Glomerular endothelial cell (primary cell): Measurements from ENCODE around the gene RASAL2. TPM values are rescaled to one million over a fixed set of nuclear protein-coding genes. Genes with fewer than 3 reads are reported as not detected.
A peak's percentile ranks its signal among the peaks of the same experiment; 100 is the strongest.
"Not testable (repeated sequence)": the region's sequence is repeated elsewhere in the genome, so short reads cannot be mapped to it uniquely, and the experiment has no call there.

Source experiments
- DNase-seq: peaks from one replicate; pipeline ENCODE4 v3.0.0-alpha.2; 2011; ENCODE audit warnings: low read depth, low spot score; ENCODE audit errors: extremely low read depth
- total RNA-seq: library from RNA; depleted of rRNA; stranded (reverse); fragments of >200 nt; gene quantifications from 2 replicates; pipeline ENCODE4 v1.2.3, GENCODE V29; 2015

The RASAL2 gene
- total RNA-seq, 1 donor from 2014 or later = 35.9 TPM

DNA sequence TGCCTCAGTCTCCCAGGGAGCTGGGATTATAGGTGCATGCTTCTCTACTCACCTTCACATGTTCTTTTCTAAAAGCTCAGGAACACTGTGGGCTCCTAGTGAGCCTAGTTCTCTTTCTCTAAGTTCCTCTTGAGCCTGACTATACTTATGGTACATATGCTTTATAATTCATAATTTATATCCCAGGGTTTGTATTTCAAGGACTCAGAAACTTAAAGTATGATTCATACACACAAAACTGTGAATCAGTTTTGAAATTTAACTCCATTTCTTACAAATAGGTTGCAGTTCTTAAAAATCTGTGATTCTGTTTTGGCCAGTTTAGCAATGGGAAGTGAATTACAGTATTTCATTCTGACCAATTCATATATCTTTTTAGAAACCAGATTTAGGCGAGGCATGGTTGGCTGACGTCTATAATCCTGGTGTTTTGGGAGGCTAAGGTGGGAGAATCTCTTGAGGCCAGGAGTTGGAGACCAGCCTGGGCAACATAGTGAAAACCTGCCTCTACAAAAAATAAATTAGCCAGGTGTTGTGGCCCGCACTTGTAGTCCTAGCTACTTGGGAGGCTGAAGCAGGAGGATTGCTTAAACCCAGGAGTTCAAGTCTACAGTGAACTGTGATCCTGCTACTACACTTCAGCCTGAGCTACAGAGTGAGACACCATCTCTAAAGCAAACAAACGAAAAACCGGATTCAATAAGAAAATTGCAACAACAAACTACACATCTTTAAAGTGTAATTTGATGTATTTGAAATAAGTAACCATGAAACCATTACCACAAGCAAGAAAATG is 15.6 kb downstream of the RASAL2 start:
- no peak for DNase-seq

DNA sequence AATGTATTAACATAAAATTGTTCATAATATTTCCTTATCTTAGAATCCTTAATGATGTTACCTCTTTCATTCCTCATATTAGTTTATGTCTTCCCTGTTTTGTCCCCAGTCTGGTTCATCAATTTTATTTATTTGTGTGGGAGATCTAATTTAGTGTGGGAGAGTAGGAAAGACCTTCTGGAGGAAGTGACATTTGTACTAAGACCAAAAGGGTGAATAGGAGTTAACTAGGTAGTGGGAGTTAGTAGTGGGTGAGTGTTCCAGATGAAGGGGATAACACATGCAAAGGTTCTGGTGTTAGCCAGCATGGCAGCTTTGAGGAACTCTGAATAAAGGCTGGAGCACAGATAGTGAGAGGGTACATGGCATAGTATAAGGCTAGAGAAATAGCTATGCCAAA is 21.4 kb downstream of the RASAL2 start:
- DNase-seq = no peak

DNA sequence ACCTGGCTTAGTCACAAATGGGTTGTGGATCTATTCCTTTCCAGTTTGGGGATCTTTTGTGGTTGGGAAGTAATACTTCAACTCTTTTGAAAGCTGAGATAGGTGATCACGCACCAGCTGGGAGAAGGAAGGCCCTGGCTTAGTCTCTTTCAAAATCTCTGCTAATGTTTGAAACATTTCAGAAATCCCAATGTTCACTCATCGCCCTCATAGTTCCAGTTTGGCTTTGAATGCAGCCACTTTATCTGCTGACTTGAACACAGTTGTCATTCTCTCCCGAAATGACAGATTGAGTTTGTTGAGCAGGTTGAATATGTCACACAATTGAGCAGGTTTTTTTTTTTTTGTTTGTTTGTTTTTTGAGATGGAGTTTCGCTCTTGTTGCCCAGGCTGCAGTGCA is 24.6 kb downstream of the RASAL2 start:
- no peak for DNase-seq

DNA sequence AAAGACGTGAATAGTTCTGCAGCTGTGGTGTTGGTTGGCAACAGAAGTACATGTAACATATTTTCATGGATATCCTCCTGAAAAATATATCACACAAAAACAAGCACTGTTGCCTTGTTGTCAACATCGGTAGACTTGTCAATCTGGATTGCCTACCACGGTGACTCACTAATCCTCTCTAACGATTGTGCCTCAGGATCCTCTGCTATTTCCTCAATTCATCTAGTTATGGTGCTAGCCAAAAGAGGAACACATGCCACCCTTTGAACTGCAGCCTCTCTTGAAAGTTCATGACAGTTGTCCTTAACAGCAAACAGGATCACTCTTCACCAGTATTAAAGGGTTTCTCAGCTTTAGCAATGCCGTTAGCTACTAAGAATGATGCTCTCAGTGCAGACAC is 25.7 kb downstream of the RASAL2 start:
- no peak for DNase-seq

DNA sequence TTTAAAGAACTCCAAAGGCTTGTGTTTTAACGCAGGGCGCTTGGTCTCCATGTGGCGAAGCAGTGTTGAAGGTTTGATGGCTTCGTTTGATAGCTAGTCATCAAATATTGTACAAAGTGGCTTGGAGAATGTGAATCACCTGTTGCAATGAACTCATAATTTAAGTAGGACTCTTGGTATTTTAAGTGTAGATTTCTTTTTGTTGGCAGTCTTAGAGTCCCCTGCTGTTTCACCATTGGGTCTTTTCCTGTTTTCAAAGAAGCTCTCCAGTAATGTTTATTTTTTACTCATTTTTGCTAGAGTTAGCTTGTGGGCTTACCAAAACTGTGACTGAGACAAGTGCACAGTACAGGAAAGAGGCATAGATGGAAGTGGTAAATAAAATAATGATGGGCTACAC is 26.2 kb downstream of the RASAL2 start:
- no peak for DNase-seq

DNA sequence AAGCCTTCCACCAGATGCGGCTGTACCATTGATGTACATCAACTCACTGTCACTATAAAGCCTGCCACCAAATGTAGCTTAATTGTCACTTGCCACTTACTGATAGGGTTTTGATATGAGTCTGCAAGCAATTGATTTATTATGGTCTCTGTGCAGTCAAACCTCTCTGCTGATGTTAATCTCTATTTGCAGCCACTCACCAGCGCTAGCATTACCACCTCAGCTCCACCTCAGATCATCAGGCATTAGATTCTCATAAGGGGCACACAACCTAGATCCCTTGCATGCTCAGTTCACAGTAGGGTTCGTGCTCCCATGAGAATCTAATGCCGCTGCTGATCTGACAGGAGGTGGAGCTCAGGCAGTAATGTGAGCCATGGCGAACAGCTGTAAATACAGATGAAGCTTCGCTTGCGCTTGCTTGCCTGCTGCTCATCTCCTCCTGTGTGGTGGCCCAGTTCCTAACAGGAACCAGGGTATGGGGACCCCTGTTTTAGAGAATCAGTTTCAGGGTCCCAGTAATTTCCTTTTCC is 26.7 kb downstream of the RASAL2 start:
- DNase-seq = not testable (repeated sequence)

DNA sequence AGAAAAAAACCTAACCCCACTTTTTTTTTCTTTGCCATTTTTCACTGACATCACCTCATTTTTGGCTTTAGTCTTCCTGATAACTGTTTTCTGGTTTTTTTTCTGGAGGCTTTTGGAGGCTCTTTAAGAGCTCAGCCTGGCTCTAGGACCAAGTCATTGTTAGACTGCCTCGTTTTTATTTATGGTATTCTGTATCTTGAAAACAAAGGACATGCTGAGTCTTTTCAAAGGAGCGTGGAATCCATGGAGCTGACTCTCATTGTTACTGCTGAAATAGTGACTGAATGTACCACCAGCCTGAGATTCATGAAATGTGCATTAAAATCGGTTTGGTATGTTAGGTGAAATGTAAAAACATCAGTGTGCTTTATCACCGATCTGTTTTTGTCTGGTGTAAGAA is 28.0 kb downstream of the RASAL2 start:
- no peak for DNase-seq

DNA sequence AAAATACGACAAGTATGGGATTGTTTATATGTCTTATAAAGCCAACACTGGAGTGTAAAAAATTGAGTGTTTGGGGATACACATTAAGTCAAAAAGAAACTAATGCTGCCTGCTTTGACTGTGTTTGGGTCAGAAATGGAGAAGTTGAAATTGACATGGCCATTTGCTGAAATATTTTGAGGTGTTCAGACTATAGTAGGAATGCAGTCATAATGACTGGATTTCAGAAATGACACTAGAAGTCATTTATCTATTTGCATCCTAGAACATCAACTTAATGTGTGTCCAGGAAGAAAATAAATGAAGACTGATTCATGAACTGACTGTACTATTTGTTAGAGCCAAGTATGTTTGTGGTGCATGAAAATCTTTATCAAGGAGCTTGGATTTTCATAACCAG is 28.4 kb downstream of the RASAL2 start:
- no peak for DNase-seq

DNA sequence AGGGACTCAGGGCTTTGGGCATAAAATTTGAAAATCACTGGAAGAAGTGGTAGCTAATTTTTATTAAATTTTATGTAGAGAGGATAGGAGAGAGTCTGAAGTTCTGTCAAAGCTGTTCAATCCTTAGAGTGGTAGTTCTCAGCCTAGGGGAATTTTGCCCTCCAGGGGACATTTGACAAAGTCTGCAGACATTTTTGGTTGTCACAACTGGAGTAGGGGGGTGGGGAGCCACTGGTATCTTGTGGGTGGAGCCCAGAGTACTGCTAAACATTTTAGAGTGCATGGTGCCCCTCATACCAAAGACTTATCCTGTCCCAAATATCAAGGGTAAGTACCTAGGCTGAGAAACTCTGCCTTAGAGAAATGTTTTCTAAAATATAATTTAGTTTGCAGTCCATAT is 30.2 kb downstream of the RASAL2 start:
- no peak for DNase-seq

DNA sequence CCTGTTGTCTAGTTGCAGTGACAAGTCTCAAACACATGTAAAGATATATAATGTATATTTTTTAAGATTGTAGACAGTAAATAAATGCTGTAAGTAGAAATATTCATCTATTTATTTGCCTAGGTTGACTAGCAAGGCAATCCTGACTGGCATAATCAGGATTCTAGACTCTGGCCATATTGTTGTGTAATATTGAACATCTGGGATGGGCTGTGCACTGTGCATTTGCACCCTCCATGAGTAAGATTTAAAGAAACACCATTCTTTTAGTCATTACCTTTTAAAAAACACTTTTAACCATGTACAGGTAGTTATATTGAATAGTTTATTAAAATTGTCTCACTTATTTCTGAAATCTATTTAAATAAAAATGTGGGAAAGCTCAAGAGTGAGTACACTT is 32.4 kb downstream of the RASAL2 start:
- DNase-seq = no peak

DNA sequence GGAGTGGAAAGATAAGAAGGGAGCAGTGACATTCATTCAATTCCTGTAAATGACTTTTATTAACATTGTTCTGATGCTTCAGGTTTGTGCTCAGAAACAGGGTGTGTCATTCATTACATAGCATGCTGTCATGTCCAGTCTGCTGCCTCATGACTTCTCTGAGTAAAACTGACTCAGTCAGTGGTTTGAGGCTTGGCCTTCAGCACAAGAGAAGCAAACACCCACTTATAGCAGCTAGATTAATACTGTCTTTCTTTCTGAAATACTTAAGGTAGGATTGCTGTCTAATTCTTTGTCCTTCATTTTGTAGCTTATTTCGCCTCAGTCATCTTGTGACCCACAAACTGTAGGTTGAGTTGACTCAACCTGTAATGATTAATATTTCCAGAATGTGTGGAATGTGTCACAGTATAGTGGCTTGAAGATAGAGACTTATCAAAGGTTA is 32.9 kb downstream of the RASAL2 start:
- peak; percentile 27 for DNase-seq

DNA sequence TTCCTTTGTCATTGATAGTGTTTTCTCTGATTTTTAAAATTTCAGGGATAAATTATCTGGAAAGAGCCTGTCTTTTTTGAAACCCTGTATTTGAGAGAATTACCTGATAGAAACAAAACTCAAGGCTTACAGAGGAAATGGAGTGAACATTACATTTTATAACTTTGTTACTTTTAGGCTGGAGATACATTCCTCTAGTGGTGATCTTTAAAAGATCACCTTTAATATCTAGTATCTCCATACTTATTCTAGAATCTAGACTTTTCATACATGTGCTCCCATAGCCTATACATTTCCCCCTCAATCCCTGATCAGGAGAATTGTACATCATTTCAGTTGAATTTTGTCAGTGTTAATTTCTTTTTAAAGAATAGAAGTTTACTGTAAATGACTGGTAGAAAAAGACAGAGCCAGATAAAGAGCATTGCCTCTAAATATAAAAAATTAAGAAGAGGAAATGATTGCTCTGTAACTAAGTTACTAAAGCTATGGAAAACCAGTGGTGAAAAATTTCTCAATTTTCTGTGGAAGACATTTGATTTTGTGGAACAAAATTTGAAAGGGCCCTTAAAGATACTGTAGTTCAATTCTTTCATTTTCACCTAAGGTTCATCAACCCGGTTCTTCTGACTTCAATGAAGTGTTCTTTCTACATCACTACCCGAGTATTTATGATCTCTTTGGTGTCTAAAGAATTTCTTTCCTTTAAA is 33.7 kb downstream of the RASAL2 start:
- no peak for DNase-seq

DNA sequence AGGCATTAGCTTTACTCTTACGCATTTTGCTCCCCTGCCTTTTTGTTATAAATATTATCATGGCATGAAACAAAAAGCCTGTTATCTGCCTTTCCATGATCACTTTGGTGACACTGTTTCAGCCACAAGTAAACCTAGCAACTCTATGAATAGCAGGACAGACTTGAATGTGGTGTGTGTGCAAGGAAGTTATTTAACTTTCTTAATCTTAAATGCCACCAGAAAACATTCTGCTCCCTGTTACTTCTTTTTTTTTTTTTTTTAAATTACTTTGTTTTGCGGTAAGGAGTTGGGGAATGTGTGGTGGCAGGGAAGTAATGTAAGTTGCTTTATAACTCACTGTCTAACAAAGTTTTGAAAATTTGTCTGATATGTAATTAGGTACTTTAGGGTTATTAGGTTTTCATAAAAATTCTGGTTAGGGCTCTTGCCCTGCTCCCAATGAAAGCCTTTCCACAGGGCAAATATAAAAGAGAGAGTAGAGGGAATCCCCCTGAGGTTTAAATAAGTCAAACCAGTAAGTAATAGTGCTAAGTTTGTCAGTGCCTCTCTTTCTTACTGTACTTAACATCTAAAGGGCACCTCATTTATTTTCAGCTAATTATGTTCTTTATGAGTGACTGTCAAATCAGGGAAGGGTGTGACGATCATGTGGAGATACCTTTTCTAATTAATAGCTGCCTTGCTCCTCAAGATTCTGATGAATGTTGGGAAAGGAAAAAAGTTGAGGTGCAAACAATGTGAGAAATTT is 39.5 kb downstream of the RASAL2 start:
- no peak for DNase-seq

DNA sequence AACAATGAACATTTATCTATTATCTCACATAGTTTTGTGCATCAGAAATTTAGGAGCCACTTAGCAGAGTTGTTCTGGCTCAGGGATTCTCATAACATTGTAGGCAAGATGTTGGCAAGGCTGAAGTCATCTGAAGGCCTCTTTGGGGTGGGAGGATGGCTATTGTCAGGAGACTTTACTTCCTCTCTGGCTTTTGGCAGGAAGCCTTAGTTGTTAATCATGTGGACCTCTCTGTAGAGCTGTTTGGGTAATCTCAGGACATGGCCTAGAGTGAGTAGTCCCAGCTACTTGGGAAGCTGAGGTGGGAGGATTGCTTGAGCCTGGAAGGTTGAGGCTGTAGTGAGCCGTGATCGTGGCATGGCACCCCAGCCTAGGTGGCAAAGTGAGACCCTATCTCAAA is 40.2 kb downstream of the RASAL2 start:
- DNase-seq = peak; percentile 60

DNA sequence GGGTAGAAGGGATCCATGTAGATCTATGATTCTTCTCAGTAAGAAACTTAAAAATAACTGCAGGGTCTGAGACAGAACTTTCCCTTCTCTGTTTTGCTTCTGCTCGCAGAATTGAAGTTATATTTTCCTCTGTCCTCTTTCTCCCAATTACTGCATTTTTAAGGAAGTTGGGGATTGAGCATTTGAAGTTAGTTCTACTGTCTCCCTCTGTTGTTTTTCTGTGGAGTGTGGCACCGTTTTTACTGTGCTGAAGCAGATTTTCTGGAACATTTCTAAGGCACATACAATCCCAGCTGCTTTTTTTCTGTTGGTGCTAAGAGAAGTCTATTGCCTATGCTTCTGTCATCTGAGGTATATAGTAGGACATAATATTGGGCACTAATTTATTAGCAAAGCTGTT is 43.3 kb downstream of the RASAL2 start:
- DNase-seq = no peak

DNA sequence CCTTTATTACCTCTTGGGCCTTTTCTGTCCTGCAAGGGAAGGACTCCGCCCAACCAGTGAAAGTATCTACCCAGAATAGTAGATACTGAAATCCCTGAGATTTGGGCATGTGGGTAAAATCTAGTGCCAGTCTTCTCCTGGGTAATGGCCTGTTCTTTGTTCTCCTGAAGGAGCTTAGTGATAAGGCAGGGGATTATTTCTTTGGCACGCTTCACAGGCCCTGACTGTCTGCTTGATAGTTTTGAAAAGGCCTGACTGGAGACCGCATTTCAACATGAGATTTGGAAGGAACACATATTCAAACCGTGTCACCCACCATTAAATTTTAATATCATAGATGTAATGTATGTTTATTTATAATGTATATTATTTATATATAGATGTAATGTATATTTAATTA is 48.9 kb downstream of the RASAL2 start:
- DNase-seq = no peak

DNA sequence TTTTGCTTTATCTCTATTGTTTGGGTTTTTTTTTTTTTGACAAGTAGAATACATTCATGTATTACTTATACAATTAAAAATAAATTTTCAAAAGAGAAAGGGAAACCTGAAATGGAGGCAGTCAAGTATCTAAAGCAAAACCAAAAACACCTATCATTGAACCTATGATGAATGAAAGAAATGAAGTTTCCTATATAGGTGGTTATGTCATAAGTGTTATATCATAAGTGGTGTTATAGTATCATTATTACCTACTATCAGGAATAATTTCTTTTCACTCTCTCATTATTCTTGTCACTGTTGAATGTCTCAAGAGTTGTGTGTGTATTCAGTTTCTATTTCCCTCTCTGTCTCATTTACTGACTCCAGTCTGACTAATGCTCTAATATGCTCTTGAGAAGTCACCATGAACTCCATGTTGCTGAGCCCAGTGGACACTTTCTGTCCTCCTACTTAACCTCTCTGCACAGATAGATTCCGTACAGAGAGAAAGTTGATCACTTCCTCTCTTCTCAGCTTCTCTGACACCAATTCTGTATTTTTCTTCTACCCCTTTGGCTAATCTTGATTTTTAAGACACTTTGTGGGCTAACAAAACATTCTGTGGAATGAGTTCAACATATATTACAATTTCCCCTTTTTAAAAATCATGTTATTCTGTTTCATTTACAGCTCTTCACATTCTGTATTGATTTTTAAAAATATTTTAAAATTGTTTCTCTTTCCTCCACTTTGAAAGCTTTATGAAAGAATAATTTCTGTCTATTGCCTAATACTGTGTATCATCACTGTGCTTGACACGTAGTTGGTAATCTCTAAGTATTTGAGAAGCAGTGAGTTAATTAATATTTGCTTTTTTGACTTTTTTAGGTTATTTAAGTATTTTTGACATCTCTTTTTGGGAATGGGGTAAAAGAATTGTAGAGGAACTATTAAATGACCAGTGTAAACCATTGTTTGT is 50.1 kb downstream of the RASAL2 start:
- DNase-seq = no peak

DNA sequence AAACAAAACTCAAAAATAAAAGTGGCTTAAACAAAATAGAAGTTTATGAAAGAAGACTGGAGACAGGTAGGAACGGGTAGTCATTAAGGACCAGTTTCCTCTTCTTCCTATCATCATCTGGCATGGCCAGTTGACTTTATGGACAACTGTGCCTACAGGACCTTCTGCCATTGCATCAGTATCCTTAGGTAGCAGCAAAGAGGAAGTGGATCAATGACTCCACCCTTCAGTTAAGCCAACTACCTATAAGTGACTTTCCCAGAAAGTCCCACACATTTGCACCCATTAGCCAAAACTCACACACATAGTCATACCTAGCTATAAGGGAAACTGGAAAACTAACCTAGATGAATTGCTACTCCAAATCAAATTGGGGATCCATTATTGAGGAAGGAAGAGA is 51.7 kb downstream of the RASAL2 start:
- DNase-seq = no peak

DNA sequence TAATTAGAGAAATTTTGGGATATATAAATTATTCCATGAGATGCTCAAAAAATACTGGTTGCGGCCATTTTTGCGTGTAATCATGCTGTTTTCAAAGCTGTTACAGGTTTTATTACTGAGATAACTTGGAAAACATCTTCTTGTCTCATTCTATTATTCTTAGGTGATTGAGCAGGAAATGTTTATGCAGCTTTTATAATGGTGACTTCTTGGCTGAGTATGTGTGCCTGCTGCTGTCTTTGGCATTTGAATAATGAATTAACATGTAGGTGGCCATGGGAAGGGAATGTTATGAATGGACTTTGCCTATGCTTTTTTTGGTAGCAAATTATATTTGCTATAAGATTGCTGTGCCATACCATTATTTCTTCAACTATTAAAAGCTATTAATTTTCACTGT is 52.5 kb downstream of the RASAL2 start:
- no peak for DNase-seq

DNA sequence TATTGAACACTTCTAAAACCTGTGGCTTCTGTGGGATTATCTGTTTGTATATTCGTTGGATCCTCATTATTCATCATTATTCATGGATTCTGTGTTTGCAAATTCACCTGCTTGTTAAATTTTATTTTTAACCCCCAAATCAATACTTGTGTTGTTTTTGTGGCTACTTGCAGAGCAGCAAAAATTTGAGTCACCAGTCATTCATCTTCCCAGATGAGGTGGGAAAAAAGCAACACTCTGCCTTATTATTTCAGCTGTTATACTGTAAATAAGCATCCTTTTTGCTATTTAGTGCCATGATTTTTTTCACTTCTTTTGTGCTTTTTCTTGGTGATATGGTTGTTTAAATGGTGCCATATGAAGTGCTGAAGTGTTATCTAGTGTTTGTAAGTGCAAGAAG is 56.7 kb downstream of the RASAL2 start:
- no peak for DNase-seq
